ENCODE data around the gene CDK8.

Gene CDK8

GRCh38 chr13:26323127-26323526 is 69.2 kb downstream of the CDK8 start:
- no peak for FAIRE-seq

- FAIRE-seq: no peak
These were observed 69.8 kb downstream of the CDK8 start for GRCh38 chr13:26323764-26324163.

GRCh38 chr13:26324294-26324693 is 70.4 kb downstream of the CDK8 start:
- no peak for FAIRE-seq

GRCh38 chr13:26324867-26325266 is 70.9 kb downstream of the CDK8 start:
- FAIRE-seq: no peak

GRCh38 chr13:26325876-26326275 is 71.9 kb downstream of the CDK8 start:
- no peak for FAIRE-seq

- no peak for FAIRE-seq
These were observed 72.6 kb downstream of the CDK8 start for GRCh38 chr13:26326562-26326961.

GRCh38 chr13:26327940-26328725 is 74.2 kb downstream of the CDK8 start:
- FAIRE-seq: no peak

- no peak for FAIRE-seq
These were observed 81.2 kb downstream of the CDK8 start for GRCh38 chr13:26335158-26335557.

- no peak for FAIRE-seq
These were observed 86.9 kb downstream of the CDK8 start for GRCh38 chr13:26340807-26341206.

- no peak for FAIRE-seq
These were observed 89.0 kb downstream of the CDK8 start for GRCh38 chr13:26342898-26343297.

- FAIRE-seq: no peak
These were observed 89.9 kb downstream of the CDK8 start for GRCh38 chr13:26343816-26344215.

GRCh38 chr13:26344980-26345379 is 91.1 kb downstream of the CDK8 start:
- FAIRE-seq: no peak

GRCh38 chr13:26348966-26349365 is 95.0 kb downstream of the CDK8 start:
- no peak for FAIRE-seq

- FAIRE-seq: no peak
These were observed 108.3 kb downstream of the CDK8 start for GRCh38 chr13:26362261-26362660.

GRCh38 chr13:26370553-26370952 is 116.6 kb downstream of the CDK8 start:
- FAIRE-seq: no peak

GRCh38 chr13:26372747-26373146 is 118.8 kb downstream of the CDK8 start:
- no peak for FAIRE-seq

- FAIRE-seq: no peak
These were observed 122.5 kb downstream of the CDK8 start for GRCh38 chr13:26376430-26376829.

GRCh38 chr13:26377038-26377437 is 123.1 kb downstream of the CDK8 start:
- no peak for FAIRE-seq

GRCh38 chr13:26378116-26378515 is 124.2 kb downstream of the CDK8 start:
- FAIRE-seq: no peak

GRCh38 chr13:26379831-26380230 is 125.9 kb downstream of the CDK8 start:
- FAIRE-seq: no peak

- no peak for FAIRE-seq
These were observed 127.0 kb downstream of the CDK8 start for GRCh38 chr13:26380930-26381329.

GRCh38 chr13:26382366-26382765 is 128.4 kb downstream of the CDK8 start:
- no peak for FAIRE-seq

- FAIRE-seq: no peak
These were observed 128.9 kb downstream of the CDK8 start for GRCh38 chr13:26382835-26383234.

- FAIRE-seq: no peak
These were observed 130.7 kb downstream of the CDK8 start for GRCh38 chr13:26384587-26384986.

GRCh38 chr13:26386026-26386425 is 132.1 kb downstream of the CDK8 start:
- FAIRE-seq: no peak
